DOHH2 (cell line): Measurements from ENCODE around the gene ACTL7A.

ENCODE experiments used
- EZH2phosphoT487 ChIP-seq: fragments of 200-600 bp; sonication (generic); IDR thresholded peaks from 2 replicates; pipeline ENCODE4 v1.6.1; 2017; ENCODE audit warnings: borderline replicate concordance, mild to moderate bottlenecking, antibody characterized with exemption, low read length, moderate library complexity, mixed read lengths
- TF ChIP-seq, protein P1 (sequence below): fragments of 200-600 bp; sonication (generic); IDR thresholded peaks from one replicate; pipeline ENCODE4 v1.5.1; 2014; ENCODE audit warnings: antibody characterized with exemption, mild to moderate bottlenecking, low read depth, low read length; ENCODE audit not compliant: poor library complexity, severe bottlenecking

- TF ChIP-seq, protein P1, sequence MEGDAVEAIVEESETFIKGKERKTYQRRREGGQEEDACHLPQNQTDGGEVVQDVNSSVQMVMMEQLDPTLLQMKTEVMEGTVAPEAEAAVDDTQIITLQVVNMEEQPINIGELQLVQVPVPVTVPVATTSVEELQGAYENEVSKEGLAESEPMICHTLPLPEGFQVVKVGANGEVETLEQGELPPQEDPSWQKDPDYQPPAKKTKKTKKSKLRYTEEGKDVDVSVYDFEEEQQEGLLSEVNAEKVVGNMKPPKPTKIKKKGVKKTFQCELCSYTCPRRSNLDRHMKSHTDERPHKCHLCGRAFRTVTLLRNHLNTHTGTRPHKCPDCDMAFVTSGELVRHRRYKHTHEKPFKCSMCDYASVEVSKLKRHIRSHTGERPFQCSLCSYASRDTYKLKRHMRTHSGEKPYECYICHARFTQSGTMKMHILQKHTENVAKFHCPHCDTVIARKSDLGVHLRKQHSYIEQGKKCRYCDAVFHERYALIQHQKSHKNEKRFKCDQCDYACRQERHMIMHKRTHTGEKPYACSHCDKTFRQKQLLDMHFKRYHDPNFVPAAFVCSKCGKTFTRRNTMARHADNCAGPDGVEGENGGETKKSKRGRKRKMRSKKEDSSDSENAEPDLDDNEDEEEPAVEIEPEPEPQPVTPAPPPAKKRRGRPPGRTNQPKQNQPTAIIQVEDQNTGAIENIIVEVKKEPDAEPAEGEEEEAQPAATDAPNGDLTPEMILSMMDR = no peak
- TF ChIP-seq EZH2phosphoT487 = no peak
Measured at GRCh38 chr9:108844391-108844790, 17.7 kb upstream of the ACTL7A start.
